ENCODE results near the gene ARHGAP26.

- TF ChIP-seq, protein P1, sequence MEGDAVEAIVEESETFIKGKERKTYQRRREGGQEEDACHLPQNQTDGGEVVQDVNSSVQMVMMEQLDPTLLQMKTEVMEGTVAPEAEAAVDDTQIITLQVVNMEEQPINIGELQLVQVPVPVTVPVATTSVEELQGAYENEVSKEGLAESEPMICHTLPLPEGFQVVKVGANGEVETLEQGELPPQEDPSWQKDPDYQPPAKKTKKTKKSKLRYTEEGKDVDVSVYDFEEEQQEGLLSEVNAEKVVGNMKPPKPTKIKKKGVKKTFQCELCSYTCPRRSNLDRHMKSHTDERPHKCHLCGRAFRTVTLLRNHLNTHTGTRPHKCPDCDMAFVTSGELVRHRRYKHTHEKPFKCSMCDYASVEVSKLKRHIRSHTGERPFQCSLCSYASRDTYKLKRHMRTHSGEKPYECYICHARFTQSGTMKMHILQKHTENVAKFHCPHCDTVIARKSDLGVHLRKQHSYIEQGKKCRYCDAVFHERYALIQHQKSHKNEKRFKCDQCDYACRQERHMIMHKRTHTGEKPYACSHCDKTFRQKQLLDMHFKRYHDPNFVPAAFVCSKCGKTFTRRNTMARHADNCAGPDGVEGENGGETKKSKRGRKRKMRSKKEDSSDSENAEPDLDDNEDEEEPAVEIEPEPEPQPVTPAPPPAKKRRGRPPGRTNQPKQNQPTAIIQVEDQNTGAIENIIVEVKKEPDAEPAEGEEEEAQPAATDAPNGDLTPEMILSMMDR (IDR thresholded peaks at IDR 0.05), result no peak
- no peak for TF ChIP-seq POLR2A (IDR thresholded peaks at IDR 0.05)
Measured at GRCh38 chr5:142883438-142883837, 113.3 kb downstream of the ARHGAP26 start.
